ENCODE results near the gene DUSP3.
"Not testable (repeated sequence)": the region's sequence is repeated elsewhere in the genome, so short reads cannot be mapped to it uniquely, and the experiment has no call there.

The DUSP3 gene

DNA sequence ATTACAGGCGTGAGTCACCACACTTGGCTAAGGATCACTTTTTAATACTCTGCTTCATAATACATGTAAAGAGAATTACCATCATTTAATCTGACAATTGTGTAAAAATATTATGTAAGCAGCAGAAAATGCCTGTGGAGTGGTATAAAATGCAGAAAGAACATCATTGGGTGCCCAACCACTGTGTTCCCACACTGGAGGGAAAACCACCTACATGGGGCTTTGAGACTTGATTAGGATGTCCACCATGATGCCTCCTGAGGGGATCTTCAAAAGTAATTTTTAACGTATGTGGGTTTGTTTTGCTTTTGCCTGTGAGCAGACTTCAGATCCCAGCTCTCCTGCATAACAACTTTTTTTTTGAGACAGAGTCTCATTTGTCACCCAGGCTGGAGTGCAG, 20.3 kb upstream of the DUSP3 start:
- DNase-seq: no peak

DNA sequence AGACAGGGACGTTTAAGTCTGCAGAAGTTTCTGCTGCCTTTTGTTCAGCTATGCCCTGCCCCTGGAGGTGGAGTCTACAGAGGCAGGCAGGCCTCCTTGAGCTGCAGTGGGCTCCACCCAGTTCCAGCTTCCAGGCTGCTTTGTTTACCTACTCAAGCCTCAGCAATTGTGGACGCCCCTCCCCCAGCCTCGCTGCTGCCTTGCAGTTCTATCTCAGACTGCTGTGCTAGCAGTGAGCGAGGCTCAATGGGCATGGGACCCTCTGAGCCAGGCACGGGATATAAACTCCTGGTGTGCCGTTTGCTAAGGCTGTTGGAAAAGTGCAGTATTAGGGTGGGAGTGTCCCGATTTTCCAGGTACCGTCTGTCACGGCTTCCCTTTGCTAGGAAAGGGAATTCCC, 19.2 kb upstream of the DUSP3 start:
- not testable (repeated sequence) for DNase-seq

DNA sequence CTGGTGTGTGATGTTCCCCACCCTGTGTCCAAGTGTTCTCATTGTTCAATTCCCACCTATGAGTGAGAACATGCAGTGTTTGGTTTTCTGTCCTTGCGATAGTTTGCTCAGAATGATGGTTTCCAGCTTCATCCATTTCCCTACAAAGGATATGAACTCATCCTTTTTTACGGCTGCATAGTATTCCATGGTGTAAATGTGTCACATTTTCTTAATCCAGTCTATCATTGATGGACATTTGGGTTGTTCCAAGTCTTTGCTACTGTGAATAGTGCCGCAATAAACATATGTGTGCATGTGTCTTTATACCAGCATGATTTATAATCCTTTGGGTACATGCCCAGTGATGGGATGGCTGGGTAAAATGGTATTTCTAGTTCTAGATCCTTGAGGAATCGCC, 13.9 kb upstream of the DUSP3 start:
- DNase-seq: not testable (repeated sequence)

DNA sequence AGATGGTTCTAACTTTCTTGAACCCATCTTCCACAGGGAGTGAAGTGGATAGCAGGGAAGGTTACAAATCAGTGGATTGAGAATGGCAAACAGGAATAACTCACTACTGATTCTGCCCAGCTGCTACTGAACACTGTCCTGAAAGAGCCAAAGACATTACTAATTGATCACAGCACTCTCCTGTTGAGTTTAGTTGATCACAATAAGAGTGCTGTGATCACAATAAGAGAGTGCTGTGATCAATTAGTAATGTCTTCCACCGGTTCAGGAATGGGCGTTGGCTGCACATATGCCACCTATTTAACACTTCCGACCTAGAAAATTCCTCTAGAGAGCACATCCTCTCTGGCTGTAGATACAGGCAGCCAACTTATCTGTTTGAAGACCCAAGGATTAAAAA, 12.8 kb upstream of the DUSP3 start:
- DNase-seq: no peak

DNA sequence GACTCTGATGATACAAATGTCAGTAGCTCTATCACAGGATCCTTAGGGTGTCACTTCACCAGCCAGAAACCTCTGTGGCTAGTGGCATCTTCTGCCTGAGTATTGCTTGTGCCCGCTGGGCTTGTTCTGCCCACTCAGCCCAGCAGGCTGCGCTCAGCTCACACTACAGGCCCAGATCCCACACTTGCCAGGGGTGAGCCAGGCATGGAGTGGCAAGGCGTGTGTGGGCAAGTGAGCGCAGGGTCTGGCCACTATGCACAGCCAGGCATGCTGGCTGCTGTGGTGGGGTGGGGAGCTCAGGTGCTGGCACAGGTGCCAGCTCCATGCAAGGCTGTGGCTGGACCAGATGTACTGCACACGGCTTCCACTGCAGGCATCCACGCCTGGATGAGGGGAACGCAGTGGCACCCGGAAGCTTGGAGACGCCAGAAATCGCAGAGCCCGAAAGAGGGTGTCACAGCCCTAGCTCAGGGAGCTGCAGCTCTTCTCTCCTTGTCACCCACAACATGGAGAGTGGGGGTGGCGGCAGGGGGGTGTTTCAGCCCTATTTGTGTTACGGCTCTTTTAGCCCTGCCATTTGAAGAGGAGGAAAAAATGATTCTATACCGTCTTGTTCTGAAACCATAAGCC, 11.6 kb upstream of the DUSP3 start:
- no peak for DNase-seq

DNA sequence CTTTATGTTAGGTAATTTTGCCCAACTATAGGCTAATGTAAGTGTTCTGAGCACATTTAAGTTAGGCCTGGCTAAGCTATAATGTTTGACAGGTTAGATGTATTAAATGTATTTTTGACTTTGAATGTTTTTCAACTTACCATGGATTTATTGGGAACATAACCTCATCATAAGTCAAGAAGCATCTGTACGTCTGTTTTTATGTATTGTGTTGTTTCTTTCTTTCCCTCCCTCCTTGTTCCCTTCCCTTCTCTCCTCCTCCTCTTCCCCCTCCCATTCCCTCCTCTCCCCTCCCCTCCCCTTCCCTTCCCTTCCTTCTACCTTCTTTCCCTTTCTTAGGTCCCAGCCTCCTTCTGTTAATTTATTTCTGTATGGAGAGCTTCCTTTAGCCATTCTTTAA, 10.7 kb upstream of the DUSP3 start:
- no peak for DNase-seq

DNA sequence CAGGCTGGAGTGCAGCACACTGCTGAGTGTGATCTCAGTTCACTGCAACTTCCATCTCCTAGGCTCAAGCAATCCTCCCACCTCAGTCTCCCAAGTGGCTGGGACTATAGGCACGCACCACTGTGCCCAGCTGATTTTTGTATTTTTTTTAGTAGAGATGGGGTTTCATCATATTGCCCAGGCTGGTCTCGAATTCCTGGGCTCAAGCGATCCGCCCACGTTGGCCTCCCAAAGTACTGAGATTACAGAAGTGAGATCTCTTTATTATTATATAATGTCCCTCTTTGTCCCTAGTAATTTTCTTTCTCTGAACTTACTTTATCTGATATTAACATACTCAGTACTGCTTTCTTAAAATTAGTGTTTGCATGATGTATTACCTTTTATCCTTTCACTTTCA, 9.8 kb upstream of the DUSP3 start:
- DNase-seq: no peak

DNA sequence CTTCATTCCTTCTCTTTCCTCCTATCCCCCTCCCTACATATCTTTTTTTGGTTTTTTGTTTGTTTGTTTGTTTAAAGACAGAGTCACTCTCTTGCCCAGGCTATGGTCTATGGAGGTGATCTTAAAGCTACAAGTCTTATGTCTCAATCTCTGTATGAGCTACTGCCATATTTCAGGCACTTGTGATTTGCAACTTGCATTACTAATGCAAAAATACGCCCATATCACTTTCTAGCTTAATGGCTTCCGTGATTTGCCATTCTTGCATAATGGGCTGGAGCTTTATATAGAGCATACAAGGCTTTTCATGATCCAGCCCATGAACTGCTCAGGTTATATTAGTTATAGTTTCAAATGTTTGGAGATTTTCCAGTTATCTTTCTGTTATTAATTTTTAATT, 9.0 kb upstream of the DUSP3 start:
- no peak for DNase-seq

DNA sequence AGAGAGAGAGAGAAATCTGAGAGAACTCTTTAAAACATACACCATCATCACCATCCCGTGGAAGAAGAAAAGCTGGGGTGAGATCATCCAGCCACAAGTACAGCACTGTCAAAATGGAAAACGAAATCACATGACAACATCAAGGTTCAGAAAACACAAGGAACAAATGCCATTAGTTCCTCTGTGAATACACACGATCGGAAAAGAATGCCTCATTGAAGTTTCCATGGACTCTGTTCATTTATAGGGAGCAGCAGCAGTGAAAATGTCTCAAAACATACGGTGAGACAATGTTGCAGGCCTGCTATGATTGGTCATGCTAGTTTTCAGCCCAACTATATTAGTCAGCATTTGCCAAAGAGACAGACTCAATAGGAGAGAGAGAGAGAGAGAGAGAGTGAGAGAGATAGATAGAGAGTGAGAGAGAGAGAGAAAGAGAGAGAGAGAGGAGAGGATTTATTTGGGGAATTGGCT, 5.9 kb upstream of the DUSP3 start:
- no peak for DNase-seq

DNA sequence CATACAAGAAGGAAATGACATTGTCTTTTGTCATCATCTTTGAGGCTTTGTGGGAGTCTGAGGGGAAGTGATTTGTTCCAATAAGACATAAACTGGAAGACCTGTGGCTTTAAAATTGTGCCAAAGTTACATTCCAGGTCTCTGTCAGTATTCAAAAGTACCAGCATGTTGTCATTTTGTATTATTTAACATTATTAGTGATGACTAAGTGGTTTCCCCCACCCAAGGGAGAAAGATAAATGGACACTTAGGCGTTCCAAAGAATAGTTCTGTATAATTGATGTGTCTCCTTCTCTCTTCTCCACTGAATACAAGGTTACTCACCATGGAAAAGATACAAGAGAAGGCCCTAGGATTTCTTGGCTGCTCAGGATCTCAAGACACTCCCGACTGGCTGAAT, 5.3 kb upstream of the DUSP3 start:
- no peak for DNase-seq

DNA sequence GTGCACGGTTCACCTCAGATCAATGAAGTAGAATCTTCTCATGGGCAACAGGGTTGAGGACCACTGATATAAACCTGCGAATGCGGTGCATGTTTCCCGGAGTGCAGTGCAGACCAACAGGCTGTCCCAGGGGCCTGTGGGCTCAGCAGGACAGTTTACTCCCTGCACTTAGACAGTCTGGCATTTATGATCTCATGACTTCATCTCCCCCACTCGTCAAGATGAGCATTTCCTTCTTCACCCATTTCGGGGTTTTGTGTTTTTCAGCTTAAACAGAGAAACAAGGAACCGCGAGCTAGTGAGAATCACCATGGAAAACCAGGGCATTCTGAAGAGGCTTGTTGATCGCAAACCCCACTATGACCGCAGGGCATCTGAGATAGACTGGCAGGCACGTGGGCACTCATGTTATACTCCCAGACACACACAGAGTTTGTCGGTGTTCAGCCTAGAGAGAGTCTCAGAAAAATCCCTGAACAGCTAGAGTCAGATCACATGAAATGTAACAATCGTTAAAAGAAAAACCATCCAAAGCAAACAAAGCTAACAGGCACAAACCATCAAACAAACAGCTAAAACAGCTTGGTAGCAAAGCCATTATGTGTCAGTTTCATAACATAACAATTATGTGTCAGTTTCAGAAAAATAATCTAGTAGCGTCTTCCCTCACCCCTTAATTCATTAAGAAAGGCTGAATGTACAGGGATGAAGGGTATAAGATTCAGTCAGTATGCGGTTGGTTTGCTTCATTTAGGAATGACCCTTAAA, 4.3 kb upstream of the DUSP3 start:
- DNase-seq: no peak

DNA sequence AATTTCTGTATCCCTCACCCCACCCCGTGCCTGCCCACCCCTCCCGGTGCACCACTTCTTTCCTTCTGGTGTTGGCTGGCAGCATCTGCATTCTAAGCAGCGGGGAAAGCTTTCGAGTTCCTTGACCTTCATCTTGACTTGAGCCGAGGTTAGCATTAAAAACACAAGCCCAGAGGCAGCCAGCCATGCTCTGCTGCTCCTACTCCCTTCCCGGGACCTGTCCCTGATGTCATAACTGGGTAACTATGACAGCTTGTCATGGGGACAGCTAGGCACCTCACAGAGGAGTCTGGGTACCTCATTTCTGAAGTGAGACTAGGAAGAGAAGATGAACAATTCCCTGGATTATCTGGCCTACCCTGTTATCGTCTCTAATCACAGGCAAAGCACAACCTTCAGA, 1.4 kb upstream of the DUSP3 start, which contains the start of gene CFAP97D1:
CFAP97D1 (plus strand) TSS at position 301 of the 400 bp plus-strand sequence; CDS start at position 329, 28 bp downstream.
- no peak for DNase-seq

DNA sequence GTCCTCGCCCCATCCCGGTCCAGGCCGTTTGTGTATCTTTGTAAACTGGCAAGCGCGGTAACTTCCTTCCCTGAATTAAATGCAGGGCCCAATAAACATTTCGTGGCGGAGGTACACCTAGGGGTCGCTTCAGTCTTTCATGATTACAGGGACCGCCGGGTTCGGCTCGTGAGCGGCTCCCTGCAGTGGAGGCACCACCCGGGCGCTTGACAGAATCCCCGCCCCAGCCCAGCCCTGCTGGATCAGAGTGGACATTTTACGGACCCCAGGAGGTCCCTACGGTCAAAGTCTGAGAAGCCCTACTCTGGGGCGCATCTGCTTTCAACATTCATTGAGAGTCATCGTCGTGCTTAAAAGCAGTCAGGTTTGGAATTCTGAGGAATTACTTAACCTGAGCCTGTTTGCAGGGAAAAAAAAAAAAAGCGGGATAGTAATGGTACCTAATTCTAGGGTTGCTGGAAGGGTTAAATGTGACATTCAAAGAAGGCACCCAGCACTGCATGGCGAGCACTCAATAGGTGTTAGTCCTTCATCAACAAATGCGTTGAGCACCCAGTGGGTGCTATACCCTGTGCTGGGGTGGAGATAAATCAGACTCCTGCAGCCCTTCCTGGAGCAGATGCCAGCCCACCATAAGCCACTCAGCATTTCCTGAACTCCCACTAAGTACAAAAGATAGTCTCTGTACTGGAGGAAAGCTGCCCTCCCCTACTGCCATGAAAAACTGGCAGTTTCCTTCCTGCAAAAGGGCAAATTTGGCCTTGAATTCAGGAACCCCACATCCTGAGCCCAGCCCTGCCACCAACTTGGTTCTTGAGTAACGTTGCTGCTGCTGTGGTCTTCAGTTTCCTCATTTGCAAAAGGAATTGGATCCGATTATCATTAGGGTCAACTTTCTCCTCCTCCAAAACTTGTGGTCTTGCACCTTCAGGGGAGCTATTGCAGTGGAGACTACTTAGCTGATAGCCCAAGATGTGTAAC, 658 bp upstream of the DUSP3 start:
- DNase-seq: no peak

DNA sequence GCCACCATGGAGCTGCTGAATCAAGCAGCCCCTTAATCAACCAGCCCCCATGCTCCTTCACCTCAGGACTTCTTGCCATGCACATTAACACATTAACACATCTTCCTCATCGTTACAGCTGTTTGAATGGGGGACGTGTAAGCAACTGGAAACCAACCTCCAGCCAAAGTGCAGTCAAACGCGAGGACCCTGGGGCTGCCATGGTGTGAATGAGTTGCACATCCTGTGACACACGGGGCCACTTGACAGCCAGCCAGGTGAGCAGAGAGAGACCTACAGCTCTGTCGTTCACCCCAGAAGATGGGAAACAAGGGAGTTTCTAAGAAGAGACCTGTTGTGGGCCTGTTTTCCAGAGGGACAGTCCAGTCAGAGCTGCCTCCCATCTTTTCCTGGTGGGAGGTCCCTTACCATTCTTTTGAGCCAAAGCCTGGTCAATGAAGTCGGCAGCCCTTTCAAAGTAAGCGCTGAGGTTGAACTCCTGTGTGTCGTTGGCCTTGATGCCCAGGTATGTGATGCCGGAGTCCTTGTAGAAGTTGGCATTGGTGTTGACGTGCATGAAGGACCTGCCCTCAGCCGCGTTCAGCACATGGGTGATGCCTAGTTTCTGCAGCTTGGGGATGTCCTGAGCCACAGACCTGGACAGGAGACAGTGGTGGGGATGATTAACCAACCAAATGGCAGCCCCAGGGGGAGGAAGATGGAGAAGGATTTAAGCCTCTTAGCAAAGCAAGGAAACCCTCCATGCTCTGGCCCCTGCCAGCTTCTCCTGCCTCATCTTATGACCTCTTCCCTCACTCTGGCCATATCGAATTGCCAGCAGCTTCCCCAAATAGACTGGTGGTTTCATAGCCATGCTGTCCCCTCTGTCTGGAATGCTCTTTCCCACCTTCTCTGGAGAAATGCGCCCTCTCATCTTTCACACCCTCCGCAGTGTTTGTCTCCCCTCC, 4.2 kb downstream of the DUSP3 start:
- DNase-seq: no peak

DNA sequence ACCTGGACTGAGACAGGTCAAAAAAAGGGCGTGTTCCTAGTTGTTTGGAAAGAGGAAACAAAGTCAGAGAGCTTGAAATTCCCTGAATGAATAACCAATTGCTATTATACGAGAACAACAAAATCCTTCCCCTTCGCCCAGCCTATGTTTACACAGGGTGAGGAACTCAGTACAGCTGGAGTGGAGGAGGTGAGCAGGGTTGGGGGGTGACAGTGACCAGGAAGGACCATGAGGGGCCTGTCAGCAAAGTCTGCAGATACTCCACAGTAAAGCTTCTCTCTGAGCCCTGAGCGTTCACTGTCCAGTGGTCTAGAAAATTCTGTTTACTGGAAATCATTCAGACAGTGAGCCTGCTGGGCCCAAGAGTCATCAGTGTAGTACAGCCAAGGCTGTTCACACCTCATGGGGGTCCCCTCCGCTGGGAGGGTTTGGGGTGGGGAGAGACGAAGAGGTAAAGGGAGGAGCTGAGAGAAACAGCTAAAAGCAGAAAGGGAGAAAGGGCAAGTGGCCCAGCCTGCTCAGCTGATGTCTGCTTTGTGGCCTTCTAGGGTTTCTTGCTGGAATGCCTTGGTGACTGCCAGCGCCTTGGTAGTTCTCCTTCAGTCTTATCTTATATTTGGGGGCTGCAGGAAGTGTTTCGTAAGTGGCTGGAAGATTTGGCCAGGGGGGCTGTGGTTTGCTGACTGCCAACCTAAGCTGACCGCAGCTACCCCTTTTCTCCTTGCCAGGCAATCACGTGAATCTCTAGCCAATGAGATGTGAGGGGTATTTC, 5.7 kb downstream of the DUSP3 start:
- DNase-seq: no peak

DNA sequence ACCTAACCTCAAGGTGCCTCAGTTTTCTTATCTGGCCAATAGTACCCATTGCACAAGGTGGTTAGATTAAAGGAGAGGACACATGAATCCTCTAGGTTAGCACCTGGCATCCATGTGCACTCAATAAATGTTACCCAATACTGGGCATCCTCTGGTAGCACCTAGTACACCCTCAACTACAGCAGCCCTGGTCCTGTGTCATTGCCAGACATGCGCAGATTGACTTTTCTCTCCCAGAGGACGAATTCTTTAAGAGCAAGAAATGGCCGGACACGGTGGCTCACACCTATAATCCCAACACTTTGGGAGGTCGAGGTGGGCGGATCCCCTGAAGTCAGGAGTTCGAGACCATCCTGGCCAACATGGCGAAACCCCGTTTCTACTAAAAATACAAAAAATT, 7.3 kb downstream of the DUSP3 start:
- no peak for DNase-seq

DNA sequence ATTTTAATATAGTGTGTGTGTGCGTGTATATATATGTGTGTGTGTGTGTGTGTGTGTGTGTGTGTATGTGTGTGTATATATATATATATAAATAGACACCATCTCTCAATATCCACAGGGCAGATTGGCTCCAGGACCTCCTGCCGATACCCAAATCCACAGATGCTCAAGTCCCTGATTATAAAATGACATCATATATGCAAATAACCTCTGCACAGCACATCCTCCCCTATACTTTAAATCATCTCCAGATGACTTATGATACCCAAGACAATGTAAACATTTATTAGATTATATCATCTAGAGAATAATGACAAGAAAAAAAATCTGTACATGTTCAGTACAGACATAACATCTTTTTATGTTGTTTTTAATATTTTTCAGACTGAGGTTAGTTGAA, 7.8 kb downstream of the DUSP3 start:
- no peak for DNase-seq

DNA sequence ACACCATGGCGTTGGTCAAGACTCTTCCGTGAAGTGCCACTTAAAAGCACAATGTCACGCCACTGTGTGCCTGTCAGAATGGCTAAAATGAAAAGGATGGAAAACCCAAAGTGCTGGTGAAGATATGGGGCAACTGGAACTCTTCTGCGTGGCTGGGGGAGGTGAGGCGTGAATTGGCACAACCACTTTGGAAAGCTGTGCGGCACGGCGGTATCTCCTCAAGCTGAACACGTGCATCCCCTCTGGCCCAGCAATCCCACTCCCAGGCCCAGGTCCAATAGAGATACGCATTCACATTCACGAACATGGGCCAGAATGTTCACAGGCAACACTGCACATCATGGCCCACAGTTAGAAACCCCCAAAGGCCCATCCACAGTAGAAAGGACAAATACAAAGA, 8.9 kb downstream of the DUSP3 start:
- no peak for DNase-seq

DNA sequence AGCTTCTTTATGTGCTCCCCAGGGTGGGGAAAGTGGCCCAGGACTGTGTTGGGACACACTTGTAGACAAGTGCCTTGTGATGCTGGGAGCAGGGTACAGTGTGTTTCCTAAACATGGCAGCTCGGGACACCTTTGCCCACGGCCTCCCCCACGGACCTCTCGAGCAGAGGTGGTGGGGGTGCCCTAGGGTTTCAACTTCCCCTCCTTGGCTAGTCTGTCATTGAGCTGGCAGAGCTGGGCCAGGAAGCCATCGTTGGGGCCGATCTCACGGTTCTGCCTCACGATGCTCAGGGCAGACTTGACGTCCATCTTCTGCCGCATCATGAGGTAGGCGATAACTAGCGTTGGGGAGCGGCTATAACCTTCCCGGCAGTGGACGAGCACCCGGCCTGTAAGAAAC, 9.4 kb downstream of the DUSP3 start:
- DNase-seq: no peak

DNA sequence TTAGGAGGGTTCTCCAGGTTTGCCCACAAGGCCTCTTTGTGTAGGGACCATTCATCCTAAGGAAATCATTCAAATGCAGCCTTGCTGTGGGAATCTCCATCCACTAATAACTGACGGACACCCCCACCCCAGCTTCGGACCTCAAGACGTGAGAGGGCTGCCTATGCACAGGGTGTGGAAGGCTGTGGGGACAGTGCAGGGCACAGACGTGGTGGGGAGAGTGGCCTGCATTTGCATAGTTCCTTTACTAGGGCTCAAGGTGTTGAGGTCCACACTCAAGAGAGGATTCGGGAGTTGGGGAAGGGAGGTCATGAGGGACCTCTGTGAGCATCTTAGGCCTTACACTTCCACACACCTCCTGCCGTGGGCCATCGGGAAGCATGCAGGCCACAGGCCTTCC, 9.8 kb downstream of the DUSP3 start:
- DNase-seq: no peak

DNA sequence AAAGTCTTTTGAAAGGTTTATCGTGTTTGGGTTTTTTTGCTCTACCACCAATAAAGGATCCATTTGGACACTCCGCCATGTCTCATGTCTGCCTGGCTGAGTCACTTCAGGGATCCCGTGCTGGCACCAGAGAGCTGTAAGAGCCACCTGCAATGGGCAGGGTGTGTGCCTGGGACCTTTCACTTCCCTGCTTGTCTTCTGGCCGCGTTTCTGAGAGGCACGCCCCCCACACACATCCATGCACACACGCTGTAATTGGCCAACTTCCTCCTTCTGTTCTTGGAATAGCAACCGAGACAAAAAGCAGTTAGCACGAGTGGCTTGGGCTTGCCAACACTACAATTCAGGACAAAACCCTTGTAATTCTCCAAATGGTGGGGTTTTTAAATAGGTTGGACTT, 10.4 kb downstream of the DUSP3 start:
- DNase-seq: no peak

DNA sequence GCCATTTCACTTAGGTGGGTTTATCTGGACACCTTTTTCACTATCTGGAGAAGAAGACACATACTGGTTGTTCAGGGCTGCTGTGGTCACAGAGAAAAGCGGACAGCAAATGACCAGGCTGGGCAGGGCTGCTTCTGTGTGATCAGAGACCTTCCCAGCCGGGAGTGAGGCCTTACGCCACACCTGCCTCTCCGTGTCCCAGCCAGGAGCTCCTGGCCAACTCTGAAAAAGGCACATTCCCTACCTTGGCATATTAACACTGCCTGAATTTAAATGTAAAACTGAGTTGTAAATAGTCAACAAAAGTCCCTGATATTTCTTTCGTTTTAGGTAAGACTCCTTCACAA, 11.1 kb downstream of the DUSP3 start:
- DNase-seq: no peak

Measured in NCI-H1930 (cell line).